ENCODE measurements around the gene FOXP2. TPM values are rescaled to one million over a fixed set of nuclear protein-coding genes. Genes with fewer than 3 reads are reported as not detected.
"Not testable (repeated sequence)": the region's sequence is repeated elsewhere in the genome, so short reads cannot be mapped to it uniquely, and the experiment has no call there.

FOXP2 gene
- total RNA-seq, 1 donor from 2014 or later, result 11.0 TPM

DNA sequence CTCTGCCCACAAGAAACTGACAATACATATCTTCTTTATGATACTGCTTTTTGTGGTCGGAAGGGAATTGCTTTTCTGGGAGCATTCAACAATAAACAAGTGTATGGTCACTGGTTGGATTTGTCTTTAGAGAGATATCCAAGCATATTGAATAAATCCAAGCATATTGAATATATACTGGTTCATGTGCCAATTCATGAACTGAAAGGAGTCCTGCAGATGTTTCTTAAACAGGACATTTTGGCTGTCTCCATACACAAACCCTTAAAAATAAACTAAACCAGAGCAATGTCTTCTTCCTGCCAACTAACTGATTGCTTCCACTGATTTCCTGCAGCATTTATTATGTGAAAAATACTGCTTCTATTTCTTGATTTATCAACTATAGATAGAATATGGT is 173.9 kb downstream of the FOXP2 start:
- H3K27me3 ChIP-seq, result no peaks in the 10 kb centered on the region
- H3K9me3 ChIP-seq, result no peaks in the 10 kb centered on the region
- H3K4me1 ChIP-seq, result no peaks in the 10 kb centered on the region
- no peaks in the 10 kb centered on the region for H3K36me3 ChIP-seq
- H3K4me3 ChIP-seq, result no peak overlapping the region
- no peak overlapping the region for H3K27ac ChIP-seq
- TF ChIP-seq, protein P1, sequence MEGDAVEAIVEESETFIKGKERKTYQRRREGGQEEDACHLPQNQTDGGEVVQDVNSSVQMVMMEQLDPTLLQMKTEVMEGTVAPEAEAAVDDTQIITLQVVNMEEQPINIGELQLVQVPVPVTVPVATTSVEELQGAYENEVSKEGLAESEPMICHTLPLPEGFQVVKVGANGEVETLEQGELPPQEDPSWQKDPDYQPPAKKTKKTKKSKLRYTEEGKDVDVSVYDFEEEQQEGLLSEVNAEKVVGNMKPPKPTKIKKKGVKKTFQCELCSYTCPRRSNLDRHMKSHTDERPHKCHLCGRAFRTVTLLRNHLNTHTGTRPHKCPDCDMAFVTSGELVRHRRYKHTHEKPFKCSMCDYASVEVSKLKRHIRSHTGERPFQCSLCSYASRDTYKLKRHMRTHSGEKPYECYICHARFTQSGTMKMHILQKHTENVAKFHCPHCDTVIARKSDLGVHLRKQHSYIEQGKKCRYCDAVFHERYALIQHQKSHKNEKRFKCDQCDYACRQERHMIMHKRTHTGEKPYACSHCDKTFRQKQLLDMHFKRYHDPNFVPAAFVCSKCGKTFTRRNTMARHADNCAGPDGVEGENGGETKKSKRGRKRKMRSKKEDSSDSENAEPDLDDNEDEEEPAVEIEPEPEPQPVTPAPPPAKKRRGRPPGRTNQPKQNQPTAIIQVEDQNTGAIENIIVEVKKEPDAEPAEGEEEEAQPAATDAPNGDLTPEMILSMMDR (IDR thresholded peaks at IDR 0.05), result no peak
- DNase-seq (ENCODE audit: low spot score in 2 of 2), result no peak
- intact Hi-C loops (cut with DNase I), result no loop called here

DNA sequence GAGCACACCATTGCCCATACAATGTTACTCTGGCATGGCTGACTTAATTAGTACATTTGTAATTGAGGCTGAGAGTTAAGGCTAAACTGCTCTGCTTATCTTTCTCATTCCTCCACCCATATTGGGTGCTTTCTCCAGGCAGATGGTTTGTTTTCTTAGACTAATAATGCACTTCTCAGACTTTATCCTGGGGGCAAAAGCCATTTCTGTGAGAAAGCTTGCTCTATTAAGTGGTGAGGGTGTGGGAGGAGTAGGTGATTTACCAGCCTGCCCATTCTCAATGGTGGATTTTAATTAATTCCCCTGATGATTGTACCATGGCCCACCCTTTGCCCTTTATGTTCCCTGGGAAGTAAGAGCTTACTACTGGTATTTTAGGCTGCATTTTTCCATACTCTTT is 174.8 kb downstream of the FOXP2 start:
- H3K27ac ChIP-seq, result no peak overlapping the region
- H3K4me3 ChIP-seq, result no peak overlapping the region
- H3K4me1 ChIP-seq, result no peaks in the 10 kb centered on the region
- no peaks in the 10 kb centered on the region for H3K36me3 ChIP-seq
- intact Hi-C loops (cut with DNase I), result no loop called here
- H3K9me3 ChIP-seq, result no peaks in the 10 kb centered on the region
- TF ChIP-seq, protein P1 (IDR thresholded peaks at IDR 0.05), result no peak
- DNase-seq (ENCODE audit: low spot score in 2 of 2), result no peak
- H3K27me3 ChIP-seq, result no peaks in the 10 kb centered on the region

DNA sequence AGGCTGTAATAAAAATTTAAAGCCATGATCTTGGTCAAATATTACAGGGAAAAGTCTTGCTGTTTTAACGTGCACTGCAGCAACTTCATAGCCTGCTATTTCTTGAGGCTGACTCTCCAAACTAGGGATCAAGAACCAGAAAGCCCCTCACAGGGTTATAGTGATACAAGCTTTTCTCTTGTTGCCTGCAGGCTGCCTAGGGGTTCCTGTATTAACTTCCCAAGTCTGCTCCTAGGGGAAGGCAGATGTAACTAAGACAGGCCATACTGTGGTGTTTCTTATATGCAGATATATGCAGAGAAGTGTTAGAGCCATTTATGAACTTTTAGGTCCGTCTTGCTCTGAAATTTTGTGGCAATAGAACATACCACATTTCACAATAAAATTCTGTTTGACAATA is 175.7 kb downstream of the FOXP2 start:
- no peaks in the 10 kb centered on the region for H3K9me3 ChIP-seq
- TF ChIP-seq, protein P1 (IDR thresholded peaks at IDR 0.05), result no peak
- H3K4me3 ChIP-seq, result no peak overlapping the region
- no peaks in the 10 kb centered on the region for H3K4me1 ChIP-seq
- H3K36me3 ChIP-seq, result no peaks in the 10 kb centered on the region
- intact Hi-C loops (cut with DNase I), result no loop called here
- H3K27ac ChIP-seq, result no peak overlapping the region
- no peak for DNase-seq (ENCODE audit: low spot score in 2 of 2)
- no peaks in the 10 kb centered on the region for H3K27me3 ChIP-seq

DNA sequence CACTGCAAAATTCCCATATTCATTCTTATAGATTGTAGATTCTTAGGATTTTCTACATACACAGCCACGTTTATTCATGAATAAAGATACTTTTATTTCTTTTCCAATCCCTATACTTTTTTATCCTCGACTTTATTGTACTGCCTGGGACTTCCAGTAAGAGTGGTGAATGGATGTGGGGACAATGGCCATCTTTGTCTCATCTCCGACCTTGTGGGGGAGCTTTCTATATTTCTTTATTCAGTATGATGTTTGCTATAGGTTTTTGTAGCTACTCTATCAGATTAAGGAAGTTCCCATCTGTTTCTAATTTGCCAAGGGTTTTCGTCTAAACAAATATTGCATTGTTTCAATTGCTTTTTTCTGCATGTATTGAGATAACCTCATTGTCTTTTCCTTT is 184.3 kb downstream of the FOXP2 start:
- H3K36me3 ChIP-seq, result no peaks in the 10 kb centered on the region
- DNase-seq (ENCODE audit: low spot score in 2 of 2), result no peak
- H3K27me3 ChIP-seq, result no peaks in the 10 kb centered on the region
- H3K4me1 ChIP-seq, result no peaks in the 10 kb centered on the region
- intact Hi-C loops (cut with DNase I), result no loop called here
- TF ChIP-seq, protein P1 (IDR thresholded peaks at IDR 0.05), result no peak
- H3K9me3 ChIP-seq, result no peaks in the 10 kb centered on the region
- no peak overlapping the region for H3K4me3 ChIP-seq
- H3K27ac ChIP-seq, result no peak overlapping the region

DNA sequence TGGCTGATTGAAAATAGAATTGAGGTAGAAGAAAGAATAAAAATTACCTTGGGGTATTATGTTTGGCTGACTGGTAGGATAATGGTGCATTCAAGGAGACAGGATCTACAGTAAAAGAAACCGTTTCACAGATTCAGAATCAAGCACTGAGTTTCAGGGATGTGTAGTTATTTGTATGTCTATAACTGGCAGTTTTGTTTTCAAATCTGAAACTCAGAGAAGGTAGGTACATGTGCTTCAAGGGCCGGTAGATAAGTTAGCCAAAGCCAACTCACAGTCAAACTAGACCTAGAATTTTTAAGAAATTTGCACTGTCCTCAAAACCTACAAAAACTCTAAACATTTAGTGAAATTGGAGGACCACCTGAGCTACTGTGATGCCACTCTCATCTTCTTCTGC is 191.5 kb downstream of the FOXP2 start:
- Histone ChIP-seq H3K4me1 (no peaks in the 10 kb centered on the region), H3K36me3 (no peaks in the 10 kb centered on the region), H3K27me3 (no peaks in the 10 kb centered on the region), H3K4me3 (no peak overlapping the region), H3K9me3 (no peaks in the 10 kb centered on the region), H3K27ac (no peak overlapping the region)
- TF ChIP-seq, protein P1 (IDR thresholded peaks at IDR 0.05), result no peak
- DNase-seq (ENCODE audit: low spot score in 2 of 2), result no peak
- intact Hi-C loops (cut with DNase I), result no loop called here

DNA sequence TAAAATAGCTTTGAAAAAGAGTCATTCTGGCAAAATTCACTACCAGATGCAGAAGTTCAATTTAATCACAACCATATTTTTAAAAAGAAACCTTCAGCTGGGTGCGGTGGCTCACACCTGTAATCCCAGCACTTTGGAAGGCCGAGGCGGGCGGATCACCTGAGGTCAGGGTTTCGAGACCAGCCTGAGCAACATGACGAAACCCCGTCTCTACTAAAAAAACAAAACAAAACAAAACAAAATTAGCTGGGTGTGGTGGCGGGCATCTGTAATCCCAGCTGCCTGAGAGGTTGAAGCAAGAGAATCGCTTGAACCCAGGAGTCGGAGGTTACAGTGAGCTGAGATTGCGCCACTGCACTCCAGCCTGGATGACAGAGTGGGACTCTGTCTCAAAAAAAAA is 194.2 kb downstream of the FOXP2 start:
- H3K4me3 ChIP-seq; intact Hi-C loops (cut with DNase I); H3K27me3 ChIP-seq; H3K4me1 ChIP-seq; H3K27ac ChIP-seq; DNase-seq (ENCODE audit: low spot score in 2 of 2); H3K36me3 ChIP-seq; H3K9me3 ChIP-seq: not testable (repeated sequence)

Measured in ascending aorta (tissue), 2 donors.